ENCODE measurements around the gene CELSR3. TPM values are rescaled to one million over a fixed set of nuclear protein-coding genes. Genes with fewer than 3 reads are reported as not detected.

The CELSR3 gene
- total RNA-seq, 1 experiment from 2014 or later, result 1.1 TPM

- ChIA-PET CTCF (no interaction called here), POLR2A (ENCODE audit: unreplicated experiment) (no interaction called here)
- Histone ChIP-seq H4K20me1 (ENCODE audit: low read length) (no peaks in the 10 kb centered on the region), H3F3A (ENCODE audit: low read length, unreplicated experiment) (no peaks in the 10 kb centered on the region), H2AFZ (ENCODE audit: low read length) (no peak overlapping the region), H3K27ac (ENCODE audit: low read length) (no peak overlapping the region), H3K9me2 (replicated peaks; ENCODE audit: low read length) (no peaks in the 10 kb centered on the region), H3K4me1 (ENCODE audit: insufficient read depth, low read length) (no peaks in the 10 kb centered on the region), H3K27me3 (ENCODE audit: low read length) (no peaks in the 10 kb centered on the region), H3K36me3 (ENCODE audit: low read depth, low read length) (peaks cover 19% of the 10 kb centered on the region), H3K9me3 (ENCODE audit: low read length) (no peaks in the 10 kb centered on the region), H3K9ac (ENCODE audit: low read length) (no peak overlapping the region), H3K4me3 (ENCODE audit: low read length) (no peak overlapping the region), H3K4me2 (ENCODE audit: low read length) (no peak overlapping the region), H3K79me2 (ENCODE audit: low read length) (no peaks in the 10 kb centered on the region)
- no TSS peak for BruUV-seq (replicated peaks)
- DNase-seq, result no peak
- no peak for TF ChIP-seq EZH2phosphoT487 (IDR thresholded peaks at IDR 0.05; ENCODE audit: borderline replicate concordance, low read length)
- no peak for TF ChIP-seq CTCF (conservative IDR thresholded peaks at IDR 0.05; ENCODE audit: low read depth, low read length)
- TF ChIP-seq EZH2 (IDR thresholded peaks at IDR 0.05; ENCODE audit: low read length, unreplicated experiment), result no peak
- ATAC-seq, result no peak; the same call in 1 of the 2 replicates
- intact Hi-C loops (cut with micrococcal nuclease), result no loop called here
Observed at GRCh38 chr3:48624767-48625166, 37.9 kb downstream of the CELSR3 start.

GRCh38 chr3:48623851-48624547 lies 38.7 kb downstream of the CELSR3 start:
- CTCF ChIA-PET, result interaction anchor here (0.6 kb wide), 1 partner anchor 188 kb away, joined by 5 read pairs; no protein-coding TSS in a partner anchor
- ATAC-seq (peak; percentile 62), DNase-seq (no peak)
- Histone ChIP-seq H3K9me3 (ENCODE audit: low read length) (no peaks in the 10 kb centered on the region), H2AFZ (ENCODE audit: low read length) (no peak overlapping the region), H3K9me2 (replicated peaks; ENCODE audit: low read length) (no peaks in the 10 kb centered on the region), H3F3A (ENCODE audit: low read length, unreplicated experiment) (no peaks in the 10 kb centered on the region), H4K20me1 (ENCODE audit: low read length) (no peaks in the 10 kb centered on the region), H3K4me3 (ENCODE audit: low read length) (no peak overlapping the region), H3K9ac (ENCODE audit: low read length) (no peak overlapping the region), H3K4me2 (ENCODE audit: low read length) (no peak overlapping the region), H3K27me3 (ENCODE audit: low read length) (no peaks in the 10 kb centered on the region), H3K4me1 (ENCODE audit: insufficient read depth, low read length) (no peaks in the 10 kb centered on the region), H3K36me3 (ENCODE audit: low read depth, low read length) (peaks cover 18% of the 10 kb centered on the region), H3K27ac (ENCODE audit: low read length) (no peak overlapping the region), H3K79me2 (ENCODE audit: low read length) (no peaks in the 10 kb centered on the region)
- BruUV-seq (replicated peaks), result no TSS peak
- intact Hi-C loops (cut with micrococcal nuclease), result no loop called here
- TF ChIP-seq CTCF (conservative IDR thresholded peaks at IDR 0.05; ENCODE audit: low read depth, low read length) (no peak), EZH2 (IDR thresholded peaks at IDR 0.05; ENCODE audit: low read length, unreplicated experiment) (no peak), EZH2phosphoT487 (IDR thresholded peaks at IDR 0.05; ENCODE audit: borderline replicate concordance, low read length) (no peak)
- POLR2A ChIA-PET (ENCODE audit: unreplicated experiment), result interaction anchor here (0.6 kb wide), 3 partner anchors 11 to 93 kb away, joined by 4 to 13 read pairs (median 6); partner anchors contain the start of gene SLC26A6

- POLR2A ChIA-PET (ENCODE audit: unreplicated experiment), result no interaction called here
Observed at GRCh38 chr3:48621461-48621869, 41.2 kb downstream of the CELSR3 start, which contains the start of gene TMEM89. TMEM89 (minus strand) TSS chr3:48621769; CDS start chr3:48621756, 13 bp downstream.

More at GRCh38 chr3:48621461-48621869, 41.2 kb downstream of the CELSR3 start, which contains the start of gene TMEM89:
- no peaks in the 10 kb centered on the region for H4K20me1 ChIP-seq (ENCODE audit: low read length)
- H3K4me2 ChIP-seq (ENCODE audit: low read length), result no peak within 1 kb of the TSS
- DNase-seq (no peak), ATAC-seq (no peak)
- CTCF ChIA-PET, result no interaction called here
- H3K9me2 ChIP-seq (replicated peaks; ENCODE audit: low read length), result no peaks in the 10 kb centered on the region
- no peak for TF ChIP-seq EZH2phosphoT487 (IDR thresholded peaks at IDR 0.05; ENCODE audit: borderline replicate concordance, low read length)
- no peak for TF ChIP-seq CTCF (conservative IDR thresholded peaks at IDR 0.05; ENCODE audit: low read depth, low read length)
- TF ChIP-seq EZH2 (IDR thresholded peaks at IDR 0.05; ENCODE audit: low read length, unreplicated experiment), result no peak
- H3K27me3 ChIP-seq (ENCODE audit: low read length), result no peaks in the 10 kb centered on the region
- intact Hi-C loops (cut with micrococcal nuclease), result no loop called here
- H3K9ac ChIP-seq (ENCODE audit: low read length), result no peak within 1 kb of the TSS
- H3K27ac ChIP-seq (ENCODE audit: low read length), result no peak within 1 kb of the TSS
- no peaks in the 10 kb centered on the region for H3K79me2 ChIP-seq (ENCODE audit: low read length)
- peaks cover 8% of the 10 kb centered on the region for H3K9me3 ChIP-seq (ENCODE audit: low read length)
- no peaks in the 10 kb centered on the region for H3F3A ChIP-seq (ENCODE audit: low read length, unreplicated experiment)
- H3K4me1 ChIP-seq (ENCODE audit: insufficient read depth, low read length), result no peaks in the 10 kb centered on the region
- H2AFZ ChIP-seq (ENCODE audit: low read length), result no peak within 1 kb of the TSS
- H3K36me3 ChIP-seq (ENCODE audit: low read depth, low read length), result peaks cover 10% of the 10 kb centered on the region
- no TSS peak for BruUV-seq (replicated peaks)
- H3K4me3 ChIP-seq (ENCODE audit: low read length), result no peak within 1 kb of the TSS

Measured in PC-3 (cell line).